Measurements from ENCODE around the gene NFIA.

GRCh38 chr1:61158591-61158990 is 76.2 kb downstream of the NFIA start:
- TF ChIP-seq POLR2AphosphoS5 (IDR thresholded peaks at IDR 0.05; ENCODE audit: low read depth, low read length) (no peak), CTCF (IDR thresholded peaks at IDR 0.05) (no peak)

All from Panc1 (cell line).